ENCODE measurements around the gene PSAPL1. TPM values are rescaled to one million over a fixed set of nuclear protein-coding genes. Genes with fewer than 3 reads are reported as not detected.

Gene PSAPL1
- total and polyA plus RNA-seq, 9 donors, result 0.34 TPM; not detected in 8

GRCh38 chr4:7423801-7424552 lies 10.8 kb downstream of the PSAPL1 start:
- no peak overlapping the region for H3K27ac ChIP-seq
- H3K27me3 ChIP-seq, result no peaks in the 10 kb centered on the region
- no peaks in the 10 kb centered on the region for H3K4me1 ChIP-seq (ENCODE audit: insufficient read depth)
- TF ChIP-seq EP300 (IDR thresholded peaks at IDR 0.05), result no peak
- no peak for TF ChIP-seq CTCF (IDR thresholded peaks at IDR 0.05)
- no peak for TF ChIP-seq POLR2A (IDR thresholded peaks at IDR 0.05)
- intact Hi-C loops (cut with DNase I), result no loop called here
- no peaks in the 10 kb centered on the region for H3K36me3 ChIP-seq
- peak in 3 of 5 donors; percentile 6 to 23 (median 6) for DNase-seq
- H3K9me3 ChIP-seq, result no peaks in the 10 kb centered on the region
- H3K4me3 ChIP-seq, result no peak overlapping the region
- WGBS, 3 donors, result 78 to 86% (median 85%) methylated on average over 16 to 17 of the region's 17 CpGs

- 87 to 92% (median 90%) methylated on average over 5 of the region's 5 CpGs for WGBS, 3 donors
- DNase-seq, result peak in 2 of 5 donors; percentile 5 to 8
- Histone ChIP-seq H3K9me3 (no peaks in the 10 kb centered on the region), H3K27ac (no peak overlapping the region), H3K4me3 (no peak overlapping the region), H3K36me3 (no peaks in the 10 kb centered on the region), H3K4me1 (ENCODE audit: insufficient read depth) (no peaks in the 10 kb centered on the region), H3K27me3 (no peaks in the 10 kb centered on the region)
- TF ChIP-seq CTCF (IDR thresholded peaks at IDR 0.05) (no peak), POLR2A (IDR thresholded peaks at IDR 0.05) (no peak), EP300 (IDR thresholded peaks at IDR 0.05) (no peak)
- intact Hi-C loops (cut with DNase I), result no loop called here
Observed at GRCh38 chr4:7423391-7423790, 11.3 kb downstream of the PSAPL1 start.

- TF ChIP-seq EP300 (IDR thresholded peaks at IDR 0.05) (no peak), POLR2A (IDR thresholded peaks at IDR 0.05) (no peak), CTCF (IDR thresholded peaks at IDR 0.05) (no peak)
- intact Hi-C loops (cut with DNase I), result no loop called here
- Histone ChIP-seq H3K9me3 (no peaks in the 10 kb centered on the region), H3K27me3 (no peaks in the 10 kb centered on the region), H3K27ac (no peak overlapping the region), H3K36me3 (no peaks in the 10 kb centered on the region), H3K4me3 (no peak overlapping the region), H3K4me1 (ENCODE audit: insufficient read depth) (no peaks in the 10 kb centered on the region)
- 88 to 92% (median 90%) methylated on average over 9 of the region's 9 CpGs for WGBS, 3 donors
- DNase-seq, result peak in 1 of 5 donors; percentile 2
Observed at GRCh38 chr4:7422898-7423180, 11.9 kb downstream of the PSAPL1 start.

GRCh38 chr4:7422151-7422897 lies 12.4 kb downstream of the PSAPL1 start:
- no peak overlapping the region for H3K4me3 ChIP-seq
- no peak for TF ChIP-seq POLR2A (IDR thresholded peaks at IDR 0.05)
- no peak for TF ChIP-seq CTCF (IDR thresholded peaks at IDR 0.05)
- TF ChIP-seq EP300 (IDR thresholded peaks at IDR 0.05), result no peak
- no peaks in the 10 kb centered on the region for H3K4me1 ChIP-seq (ENCODE audit: insufficient read depth)
- no peak overlapping the region for H3K27ac ChIP-seq
- WGBS, 3 donors, result 88 to 89% (median 88%) methylated on average over 19 of the region's 19 CpGs
- H3K36me3 ChIP-seq, result no peaks in the 10 kb centered on the region
- H3K9me3 ChIP-seq, result no peaks in the 10 kb centered on the region
- peak in 4 of 5 donors; percentile 6 to 28 (median 12) for DNase-seq
- intact Hi-C loops (cut with DNase I), result no loop called here
- no peaks in the 10 kb centered on the region for H3K27me3 ChIP-seq

All from ovary (tissue), 9 donors.